ENCODE results near the gene RECQL.

Gene RECQL, protein sequence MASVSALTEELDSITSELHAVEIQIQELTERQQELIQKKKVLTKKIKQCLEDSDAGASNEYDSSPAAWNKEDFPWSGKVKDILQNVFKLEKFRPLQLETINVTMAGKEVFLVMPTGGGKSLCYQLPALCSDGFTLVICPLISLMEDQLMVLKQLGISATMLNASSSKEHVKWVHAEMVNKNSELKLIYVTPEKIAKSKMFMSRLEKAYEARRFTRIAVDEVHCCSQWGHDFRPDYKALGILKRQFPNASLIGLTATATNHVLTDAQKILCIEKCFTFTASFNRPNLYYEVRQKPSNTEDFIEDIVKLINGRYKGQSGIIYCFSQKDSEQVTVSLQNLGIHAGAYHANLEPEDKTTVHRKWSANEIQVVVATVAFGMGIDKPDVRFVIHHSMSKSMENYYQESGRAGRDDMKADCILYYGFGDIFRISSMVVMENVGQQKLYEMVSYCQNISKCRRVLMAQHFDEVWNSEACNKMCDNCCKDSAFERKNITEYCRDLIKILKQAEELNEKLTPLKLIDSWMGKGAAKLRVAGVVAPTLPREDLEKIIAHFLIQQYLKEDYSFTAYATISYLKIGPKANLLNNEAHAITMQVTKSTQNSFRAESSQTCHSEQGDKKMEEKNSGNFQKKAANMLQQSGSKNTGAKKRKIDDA

DNA sequence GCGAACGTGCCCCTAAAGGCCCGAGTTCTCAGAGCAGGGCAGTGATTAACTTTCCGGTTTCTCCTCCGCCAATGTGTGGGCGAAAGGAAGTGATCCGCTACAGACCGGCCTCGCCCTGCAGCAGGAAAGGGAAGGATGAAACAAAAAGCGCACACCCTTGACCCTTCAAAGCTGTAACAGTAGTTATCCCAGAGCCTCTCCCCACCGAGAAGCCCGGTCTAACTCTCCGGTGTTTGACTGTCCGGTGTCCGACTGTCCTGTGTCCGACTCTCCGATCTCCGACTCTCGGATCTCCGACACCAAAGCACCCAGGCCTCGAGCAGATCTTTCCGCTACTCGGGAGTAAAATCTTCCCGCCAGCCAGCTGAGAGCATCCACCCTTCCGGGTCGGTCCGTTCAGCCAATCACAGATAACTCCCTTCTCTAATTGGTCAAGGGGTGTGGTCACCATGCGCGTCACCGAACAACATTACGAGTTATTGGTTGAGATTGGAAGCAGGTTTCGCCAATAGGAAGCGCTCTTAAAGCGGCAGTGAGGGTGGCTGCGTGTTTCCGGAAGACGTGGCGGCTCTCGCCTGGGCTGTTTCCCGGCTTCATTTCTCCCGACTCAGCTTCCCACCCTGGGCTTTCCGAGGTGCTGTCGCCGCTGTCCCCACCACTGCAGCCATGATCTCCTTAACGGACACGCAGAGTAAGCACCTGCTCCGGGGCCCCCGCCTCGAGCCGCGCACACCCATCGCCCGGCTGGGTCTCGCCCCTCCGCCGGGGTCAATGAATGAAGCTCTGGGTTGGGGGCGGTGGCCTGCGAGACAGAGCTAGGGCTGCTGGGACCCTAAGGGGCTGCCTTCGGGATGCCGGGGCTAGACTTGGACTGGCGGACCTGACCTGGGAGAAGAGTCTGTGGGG is at the start of gene RECQL, which contains the start of gene GOLT1B:
RECQL (minus strand) TSS at position 378 of the 906 bp plus-strand sequence. CDS start 2,065 bp downstream, outside the sequence.
GOLT1B (plus strand) TSS at position 532 of the 906 bp plus-strand sequence; CDS start at position 667, 135 bp downstream.
- peak within 1 kb of the TSS; percentile 89 to 98 (median 97) for H3K4me3 ChIP-seq
- H3K4me2 ChIP-seq, result peak within 1 kb of the TSS; percentile 87 to 99 (median 93)
- peaks cover 27 to 52% (median 35%) of the 10 kb centered on the region in 10 experiments for H3K4me1 ChIP-seq
- no peak for TF ChIP-seq Cebpa-rat (IDR thresholded peaks at IDR 0.05)
- peaks cover 25 to 41% (median 27%) of the 10 kb centered on the region in 11 experiments for H3K36me3 ChIP-seq
- H4K20me1 ChIP-seq, result peaks cover 9 to 44% (median 39%) of the 10 kb centered on the region in 11 experiments; a peak in 18 of 22 replicates
- H3K9me3 ChIP-seq (replicated peaks in 1 of 11), result no peaks in the 10 kb centered on the region
- peak within 1 kb of the TSS; percentile 91 to 96 (median 94) for H3K9ac ChIP-seq
- H3K27me3 ChIP-seq, result no peaks in the 10 kb centered on the region
- H3K27ac ChIP-seq, result peak within 1 kb of the TSS; percentile 87 to 95 (median 92)

DNA sequence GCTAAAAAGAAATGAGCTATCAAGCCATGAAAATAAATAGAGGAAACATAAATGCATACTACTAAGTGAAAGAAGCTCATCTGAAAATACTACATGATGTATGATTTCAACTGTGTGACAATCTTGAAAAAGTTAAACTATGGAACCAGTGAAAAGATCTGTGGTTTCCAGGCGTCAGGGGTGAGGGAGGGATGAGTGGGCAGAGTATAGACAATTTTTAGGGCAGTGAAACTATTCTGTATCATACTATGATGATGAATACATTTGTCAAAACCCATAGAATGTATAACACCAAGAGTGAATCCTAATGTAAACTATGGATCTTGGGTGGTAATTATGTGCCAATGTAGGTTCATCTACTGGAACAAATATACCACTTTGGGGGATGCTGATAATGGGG is 46.0 kb upstream of the RECQL start:
- Histone ChIP-seq H3K4me3 (no peak overlapping the region), H3K4me2 (no peak overlapping the region), H3K36me3 (no peaks in the 10 kb centered on the region), H3K27me3 (no peaks in the 10 kb centered on the region), H3K27ac (no peak overlapping the region), H3K4me1 (peaks cover 0 to 15% (median 9%) of the 10 kb centered on the region in 10 experiments; a peak in 16 of 20 replicates), H3K9ac (no peak overlapping the region), H3K9me3 (replicated peaks in 1 of 11) (no peaks in the 10 kb centered on the region), H4K20me1 (no peaks in the 10 kb centered on the region)
- TF ChIP-seq Cebpa-rat (IDR thresholded peaks at IDR 0.05), result no peak

DNA sequence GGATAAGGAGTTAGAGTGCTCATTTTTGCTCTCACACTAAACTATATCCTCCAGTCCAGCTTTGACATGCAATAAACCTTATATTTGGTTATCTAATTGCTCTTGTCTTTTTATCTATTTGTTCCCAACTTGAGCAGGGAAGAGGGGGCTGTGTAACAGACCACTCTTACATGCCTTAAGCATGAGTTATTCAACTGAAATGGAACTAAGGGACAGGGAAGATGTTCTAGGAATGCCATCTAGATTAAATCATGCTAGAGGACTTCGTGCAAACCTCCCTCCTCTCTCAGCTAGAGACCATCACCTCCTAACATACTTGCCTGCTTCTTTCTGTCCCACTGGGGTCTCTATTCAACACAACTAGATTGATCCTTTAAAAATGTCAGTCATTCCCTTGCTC is 45.3 kb upstream of the RECQL start:
- H3K36me3 ChIP-seq, result no peaks in the 10 kb centered on the region
- H3K4me3 ChIP-seq, result no peak overlapping the region

DNA sequence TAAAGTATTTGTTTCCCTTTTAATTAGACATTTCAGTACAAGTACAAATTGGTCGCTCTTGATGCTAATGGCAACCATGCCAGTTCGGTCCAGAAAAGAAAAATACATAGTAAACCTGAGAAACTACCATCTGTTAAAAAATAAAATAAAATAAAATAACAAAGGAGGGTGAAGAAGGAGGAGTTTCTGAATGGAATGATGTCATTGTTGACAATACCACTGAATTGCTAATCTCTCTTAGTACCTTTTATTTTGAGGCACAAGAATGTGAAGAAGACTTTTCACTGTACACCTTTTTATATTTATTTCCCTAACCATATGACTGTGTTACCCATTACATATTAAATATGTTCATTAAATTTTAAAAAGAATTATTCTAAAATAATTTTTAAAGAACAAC is 44.1 kb upstream of the RECQL start:
- no peak overlapping the region for H3K27ac ChIP-seq
- H4K20me1 ChIP-seq, result no peaks in the 10 kb centered on the region
- no peaks in the 10 kb centered on the region for H3K9me3 ChIP-seq (replicated peaks in 1 of 11)
- H3K4me3 ChIP-seq, result no peak overlapping the region
- no peaks in the 10 kb centered on the region for H3K27me3 ChIP-seq
- H3K4me2 ChIP-seq, result no peak overlapping the region
- H3K36me3 ChIP-seq, result no peaks in the 10 kb centered on the region
- TF ChIP-seq Cebpa-rat (IDR thresholded peaks at IDR 0.05), result no peak
- H3K9ac ChIP-seq, result no peak overlapping the region
- 0 out of 20 replicates have a peak, but pooled peaks cover 0 to 6% (median 0%) of the 10 kb centered on the region in 10 experiments for H3K4me1 ChIP-seq

More for the DNA sequence above, 45.3 kb upstream of the RECQL start:
- H3K9me3 ChIP-seq (replicated peaks in 1 of 11), result no peaks in the 10 kb centered on the region
- H3K27me3 ChIP-seq, result no peaks in the 10 kb centered on the region
- no peak for TF ChIP-seq Cebpa-rat (IDR thresholded peaks at IDR 0.05)
- H3K4me1 ChIP-seq, result peaks cover 0 to 8% (median 2%) of the 10 kb centered on the region in 10 experiments; a peak in 16 of 20 replicates
- no peaks in the 10 kb centered on the region for H4K20me1 ChIP-seq
- H3K27ac ChIP-seq, result no peak overlapping the region
- H3K9ac ChIP-seq, result no peak overlapping the region
- no peak overlapping the region for H3K4me2 ChIP-seq

DNA sequence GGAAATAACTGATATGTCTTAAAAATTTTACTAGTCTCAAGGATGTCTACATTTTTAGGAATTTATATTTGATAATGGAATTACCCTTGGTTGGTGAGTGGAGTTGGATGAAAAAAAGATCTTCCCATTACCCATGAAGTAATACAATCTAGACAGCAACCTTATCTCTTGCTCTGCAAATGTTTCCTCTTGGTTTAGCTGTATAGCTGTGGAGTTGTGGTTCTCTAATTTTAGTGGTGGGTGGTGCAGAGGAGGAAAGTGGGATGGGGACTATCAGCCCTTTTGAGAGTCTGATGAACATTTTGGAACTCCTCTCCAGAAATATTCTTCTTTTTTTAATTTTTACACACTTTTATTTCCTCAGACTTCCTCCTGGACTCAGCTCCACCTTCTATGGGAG is 41.7 kb upstream of the RECQL start:
- H3K27me3 ChIP-seq, result no peaks in the 10 kb centered on the region
- H4K20me1 ChIP-seq, result no peaks in the 10 kb centered on the region
- no peak for TF ChIP-seq Cebpa-rat (IDR thresholded peaks at IDR 0.05)
- H3K4me2 ChIP-seq, result no peak overlapping the region
- no peak overlapping the region for H3K27ac ChIP-seq
- no peaks in the 10 kb centered on the region for H3K9me3 ChIP-seq (replicated peaks in 1 of 11)
- 0 out of 20 replicates have a peak, but pooled peaks cover 0 to 6% (median 0%) of the 10 kb centered on the region in 10 experiments for H3K4me1 ChIP-seq
- no peak overlapping the region for H3K4me3 ChIP-seq
- no peak overlapping the region for H3K9ac ChIP-seq
- no peaks in the 10 kb centered on the region for H3K36me3 ChIP-seq

DNA sequence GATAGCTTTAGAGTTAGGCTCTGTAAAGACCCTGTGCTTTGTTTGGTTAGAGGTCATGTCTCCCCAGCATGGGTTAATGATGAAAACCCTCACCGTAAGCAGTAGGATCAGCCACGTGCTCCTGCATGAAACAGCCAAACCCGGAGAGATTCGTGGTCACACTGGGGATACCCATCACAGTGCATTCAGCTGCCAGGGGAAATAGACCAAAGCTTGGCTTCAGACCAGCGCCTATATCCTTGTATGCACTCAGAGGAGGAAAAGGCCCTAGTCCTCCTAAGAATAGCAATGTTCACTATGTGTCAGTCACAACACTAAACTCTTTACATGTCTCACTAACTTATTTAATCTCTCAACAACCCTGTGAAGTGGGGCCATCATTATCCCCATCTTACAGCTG is 41.0 kb upstream of the RECQL start:
- no peak overlapping the region for H3K9ac ChIP-seq
- no peaks in the 10 kb centered on the region for H3K9me3 ChIP-seq (replicated peaks in 1 of 11)
- H3K4me2 ChIP-seq, result peak overlapping the region in 3 of 11 experiments; percentile 8 to 31 (median 30); a peak in 2 of 22 replicates
- 0 out of 20 replicates have a peak, but pooled peaks cover 0 to 6% (median 0%) of the 10 kb centered on the region in 10 experiments for H3K4me1 ChIP-seq
- no peaks in the 10 kb centered on the region for H3K36me3 ChIP-seq
- no peak overlapping the region for H3K27ac ChIP-seq
- H4K20me1 ChIP-seq, result no peaks in the 10 kb centered on the region
- TF ChIP-seq Cebpa-rat (IDR thresholded peaks at IDR 0.05), result no peak
- no peaks in the 10 kb centered on the region for H3K27me3 ChIP-seq
- no peak overlapping the region for H3K4me3 ChIP-seq

DNA sequence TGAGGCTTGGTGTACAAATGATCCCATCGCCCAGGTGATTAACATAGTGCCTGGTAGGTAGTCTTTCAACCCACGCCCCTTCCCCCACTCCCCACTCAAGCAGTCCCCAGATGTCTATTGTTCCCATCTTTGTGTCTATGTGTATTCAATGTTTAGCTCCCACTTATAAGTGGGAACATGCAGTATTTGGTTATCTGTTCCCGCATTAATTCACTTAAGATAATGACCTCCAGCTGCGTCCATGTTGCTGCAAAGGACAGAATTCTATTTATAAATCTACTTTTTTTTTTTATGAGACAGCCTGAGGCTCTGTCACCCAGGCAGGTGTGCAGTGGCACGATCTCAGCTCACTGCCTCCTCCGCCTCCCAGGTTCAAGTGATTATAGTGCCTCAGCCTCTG is 40.3 kb upstream of the RECQL start:
- no peak for TF ChIP-seq Cebpa-rat (IDR thresholded peaks at IDR 0.05)

DNA sequence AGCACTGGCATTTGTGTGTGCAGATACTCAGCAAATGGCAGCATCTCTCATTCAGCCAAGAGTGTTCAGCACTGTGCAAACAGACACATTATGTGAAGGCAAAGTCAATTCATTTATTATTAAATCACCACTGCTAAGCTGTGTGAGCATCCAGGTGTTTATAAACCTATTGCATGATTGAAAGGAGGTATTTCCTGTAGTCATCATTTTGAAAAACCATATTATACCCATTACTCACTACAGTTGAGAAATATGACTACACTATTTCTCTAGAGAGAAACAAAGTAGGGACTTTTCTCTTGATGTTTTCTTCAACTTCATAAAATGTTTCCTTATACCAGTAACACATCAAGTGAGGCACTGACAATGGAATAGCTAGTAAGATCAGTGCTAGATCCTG is 38.4 kb upstream of the RECQL start:
- Histone ChIP-seq H3K4me3 (no peak overlapping the region), H3K4me2 (no peak overlapping the region), H3K27me3 (no peaks in the 10 kb centered on the region), H4K20me1 (no peaks in the 10 kb centered on the region), H3K27ac (no peak overlapping the region), H3K4me1 (0 out of 20 replicates have a peak, but pooled peaks cover 0 to 6% (median 0%) of the 10 kb centered on the region in 10 experiments), H3K9me3 (replicated peaks in 1 of 11) (no peaks in the 10 kb centered on the region), H3K36me3 (no peaks in the 10 kb centered on the region), H3K9ac (no peak overlapping the region)
- TF ChIP-seq Cebpa-rat (IDR thresholded peaks at IDR 0.05), result no peak

More for the DNA sequence above, 40.3 kb upstream of the RECQL start:
- Histone ChIP-seq H3K27me3 (no peaks in the 10 kb centered on the region), H3K27ac (no peak overlapping the region), H3K9ac (no peak overlapping the region), H3K9me3 (replicated peaks in 1 of 11) (no peaks in the 10 kb centered on the region), H3K36me3 (no peaks in the 10 kb centered on the region), H3K4me1 (0 out of 20 replicates have a peak, but pooled peaks cover 0 to 6% (median 0%) of the 10 kb centered on the region in 10 experiments), H4K20me1 (no peaks in the 10 kb centered on the region), H3K4me3 (no peak overlapping the region), H3K4me2 (no peak overlapping the region)

All from BLaER1 treated with 17β-estradiol and CSF1 and Interleukin-3, amounts not matched to agents 10 nM and 100 nM (cell line).